Sigmoid colon (tissue), 4 donors: ENCODE data around the gene FAM168A.

ENCODE experiments used
- EP300 ChIP-seq, 4 donors: sonication (generic); formaldehyde crosslinking; IDR thresholded peaks; one replicate each; pipeline ENCODE4 v1.6.1; 2017; ENCODE audit warnings: antibody characterized with exemption in 4 of 4
- TF ChIP-seq, protein P1 (sequence below), 4 experiments: fragments of 450-650 bp in 3 of 4; fragments of 200-600 bp in 1 of 4; IDR thresholded peaks; one replicate each; pipeline ENCODE4 v1.5.1; 2016 to 2019; ENCODE audit warnings: antibody characterized with exemption in 4 of 4, mild to moderate bottlenecking in 3 of 4, moderate library complexity in 2 of 4

DNA sequence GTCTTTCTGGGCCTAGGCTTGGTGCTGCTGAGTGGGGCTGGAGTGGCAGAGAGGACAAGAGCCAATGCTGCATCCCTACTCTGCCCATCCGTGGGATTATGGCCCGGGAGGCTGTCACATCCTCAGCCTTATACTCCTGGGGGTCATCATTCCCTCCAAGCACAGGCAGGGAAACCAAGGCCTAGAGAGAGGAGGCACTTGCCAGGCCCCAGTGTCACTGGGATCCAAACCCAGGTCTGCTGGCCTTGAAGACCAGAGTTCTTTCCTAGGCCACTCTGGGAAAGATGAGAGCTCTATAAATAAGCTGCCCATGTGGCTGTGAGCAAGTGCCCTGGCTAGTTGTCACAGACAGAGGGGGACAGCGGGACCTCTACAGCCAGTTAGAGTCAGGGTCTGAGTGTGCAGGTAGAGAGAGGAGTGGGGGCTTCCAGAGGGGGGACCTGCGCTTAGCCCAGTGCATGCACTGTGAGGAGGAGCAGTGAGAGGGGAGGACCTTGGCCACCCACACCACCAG, 217.0 kb downstream of the FAM168A start:
- TF ChIP-seq, protein P1, sequence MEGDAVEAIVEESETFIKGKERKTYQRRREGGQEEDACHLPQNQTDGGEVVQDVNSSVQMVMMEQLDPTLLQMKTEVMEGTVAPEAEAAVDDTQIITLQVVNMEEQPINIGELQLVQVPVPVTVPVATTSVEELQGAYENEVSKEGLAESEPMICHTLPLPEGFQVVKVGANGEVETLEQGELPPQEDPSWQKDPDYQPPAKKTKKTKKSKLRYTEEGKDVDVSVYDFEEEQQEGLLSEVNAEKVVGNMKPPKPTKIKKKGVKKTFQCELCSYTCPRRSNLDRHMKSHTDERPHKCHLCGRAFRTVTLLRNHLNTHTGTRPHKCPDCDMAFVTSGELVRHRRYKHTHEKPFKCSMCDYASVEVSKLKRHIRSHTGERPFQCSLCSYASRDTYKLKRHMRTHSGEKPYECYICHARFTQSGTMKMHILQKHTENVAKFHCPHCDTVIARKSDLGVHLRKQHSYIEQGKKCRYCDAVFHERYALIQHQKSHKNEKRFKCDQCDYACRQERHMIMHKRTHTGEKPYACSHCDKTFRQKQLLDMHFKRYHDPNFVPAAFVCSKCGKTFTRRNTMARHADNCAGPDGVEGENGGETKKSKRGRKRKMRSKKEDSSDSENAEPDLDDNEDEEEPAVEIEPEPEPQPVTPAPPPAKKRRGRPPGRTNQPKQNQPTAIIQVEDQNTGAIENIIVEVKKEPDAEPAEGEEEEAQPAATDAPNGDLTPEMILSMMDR (IDR thresholded peaks at IDR 0.05): no peak
- no peak for TF ChIP-seq EP300 (IDR thresholded peaks at IDR 0.05)
